ENCODE data around the gene GPD1.
A peak's percentile ranks its signal among the peaks of the same experiment; 100 is the strongest.

The GPD1 gene

DNA sequence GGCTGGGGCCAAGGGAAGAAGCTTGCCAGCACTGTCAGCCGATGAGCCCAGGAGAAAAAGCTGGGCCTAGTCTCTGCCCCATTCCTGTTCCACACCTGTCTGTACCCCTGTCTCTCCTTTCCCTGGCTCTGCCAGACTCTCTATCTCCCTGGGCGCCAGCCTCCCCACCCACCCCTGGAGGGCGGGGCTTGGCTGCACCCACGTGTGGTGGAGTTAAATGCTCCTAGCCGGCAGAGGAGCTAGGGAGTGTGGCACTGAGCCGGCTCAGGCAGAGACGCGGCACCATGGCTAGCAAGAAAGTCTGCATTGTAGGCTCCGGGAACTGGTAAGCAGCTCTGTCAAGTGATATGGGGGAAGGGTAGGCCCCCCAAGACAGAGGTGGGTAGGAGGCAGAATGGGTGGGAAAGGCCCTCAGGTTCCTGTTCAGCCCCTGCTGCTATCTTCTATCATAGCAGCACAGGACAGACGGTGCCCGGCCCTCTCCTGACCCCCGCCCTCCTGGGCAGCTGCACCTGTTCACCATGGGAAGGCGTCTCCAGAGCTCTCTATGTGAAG is at the start of gene GPD1:
TSS of gene GPD1 (plus strand) at position 242 of the 555 bp plus-strand sequence. CDS start at position 285, 43 bp downstream.
- DNase-seq (ENCODE audit: low spot score), result peak; percentile 60

DNA sequence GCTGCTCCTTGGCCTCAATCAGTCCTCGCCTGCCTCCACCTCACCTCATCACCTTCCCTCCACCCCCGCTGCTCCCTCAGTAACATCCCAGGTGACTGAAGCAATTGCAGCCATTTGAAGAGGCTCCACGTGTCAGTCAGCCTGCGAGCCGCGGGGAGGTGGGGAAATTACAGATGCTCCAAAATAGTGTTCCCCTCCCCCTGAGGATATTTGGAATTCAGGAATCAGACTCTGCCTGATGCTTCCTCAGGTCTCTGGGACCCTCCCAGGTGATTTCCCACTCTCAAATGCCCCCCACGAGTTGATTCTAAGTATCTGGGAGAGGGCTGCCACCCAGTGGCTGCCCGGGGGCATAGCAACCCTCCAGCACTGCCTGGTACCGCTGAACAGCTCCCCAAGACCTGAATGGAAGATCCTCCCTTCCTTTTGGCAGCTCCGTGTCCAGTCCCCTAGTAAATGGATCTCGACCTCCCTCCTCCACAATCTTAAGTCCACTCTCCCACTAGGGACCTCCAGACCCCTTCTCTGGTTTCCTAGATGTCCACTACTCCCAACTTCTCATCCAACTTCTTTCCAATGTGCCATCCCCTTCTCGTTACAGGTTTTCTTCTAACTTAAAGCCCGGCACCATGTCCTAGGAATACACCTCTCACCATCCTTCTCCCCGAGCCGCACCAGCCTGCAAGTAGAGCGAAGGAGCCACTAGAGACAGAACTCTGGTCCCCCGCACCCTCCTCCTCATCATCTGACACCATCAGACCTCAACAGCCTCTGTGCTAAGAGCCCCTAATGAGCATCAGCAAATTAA is 47.8 kb upstream of the GPD1 start:
- peak; percentile 48 for DNase-seq (ENCODE audit: low spot score)

DNA sequence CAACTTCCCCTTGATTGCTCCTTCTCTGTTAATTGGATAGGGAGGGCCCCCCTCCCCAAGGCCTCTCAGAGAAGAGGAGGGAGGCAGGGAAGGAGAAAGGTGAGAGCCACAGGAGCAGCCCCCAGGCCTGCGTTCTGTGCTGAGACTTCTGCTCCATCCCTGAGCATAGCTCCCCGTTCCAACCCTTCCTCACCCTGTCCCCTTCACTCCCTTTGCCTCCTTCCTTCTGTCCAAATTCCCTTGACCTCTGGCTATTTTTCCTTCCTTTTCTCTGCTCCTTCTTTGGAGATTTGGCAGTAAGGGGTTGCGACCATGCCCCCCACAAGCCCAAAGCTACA is 47.2 kb upstream of the GPD1 start:
- DNase-seq (ENCODE audit: low spot score), result no peak

DNA sequence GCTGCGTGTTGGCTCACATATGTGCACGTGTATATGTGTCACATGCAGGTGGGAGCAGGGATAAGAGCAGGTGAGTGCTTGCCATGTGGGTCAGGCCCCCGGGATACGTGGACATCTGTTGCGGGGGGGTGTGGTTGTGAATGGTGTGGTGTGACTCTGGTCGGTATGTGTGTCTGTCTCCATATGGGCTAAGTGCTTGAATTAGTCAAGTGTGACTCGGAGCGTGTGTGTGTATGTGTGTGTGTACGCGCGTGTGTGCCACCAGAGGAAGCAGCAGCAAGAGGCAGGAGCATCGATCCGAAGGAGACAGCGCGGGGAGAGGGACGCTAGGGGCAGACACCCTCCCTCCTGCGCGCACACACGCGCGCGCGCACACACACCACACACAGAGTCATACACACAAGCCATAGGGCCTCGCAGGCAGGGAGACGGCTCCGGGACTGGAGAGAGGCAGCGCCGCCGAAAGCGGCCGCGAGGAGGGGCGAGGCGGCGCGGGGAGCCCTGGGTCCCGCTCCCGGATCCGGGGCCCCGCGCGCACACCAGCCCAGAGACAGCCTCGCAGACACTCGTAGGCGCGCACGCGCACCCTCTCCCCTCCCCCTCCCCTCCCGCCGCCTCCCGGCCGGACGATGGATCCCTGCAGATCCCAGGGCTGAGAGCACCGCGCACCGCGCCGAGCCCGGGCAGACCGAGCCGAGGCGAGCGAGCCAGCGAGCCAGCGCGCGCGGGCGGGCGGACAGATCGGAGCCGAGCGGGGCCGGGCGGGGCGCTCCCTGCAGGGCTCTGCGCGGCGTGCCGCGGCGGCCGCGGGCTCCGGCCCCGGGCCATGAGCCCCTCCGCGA is 46.6 kb upstream of the GPD1 start, which contains the start of gene ASIC1:
TSS of gene ASIC1 (plus strand) at position 597 of the 842 bp plus-strand sequence. CDS start 1,171 bp downstream, outside the sequence.
- peak; percentile 49 for DNase-seq (ENCODE audit: low spot score)

DNA sequence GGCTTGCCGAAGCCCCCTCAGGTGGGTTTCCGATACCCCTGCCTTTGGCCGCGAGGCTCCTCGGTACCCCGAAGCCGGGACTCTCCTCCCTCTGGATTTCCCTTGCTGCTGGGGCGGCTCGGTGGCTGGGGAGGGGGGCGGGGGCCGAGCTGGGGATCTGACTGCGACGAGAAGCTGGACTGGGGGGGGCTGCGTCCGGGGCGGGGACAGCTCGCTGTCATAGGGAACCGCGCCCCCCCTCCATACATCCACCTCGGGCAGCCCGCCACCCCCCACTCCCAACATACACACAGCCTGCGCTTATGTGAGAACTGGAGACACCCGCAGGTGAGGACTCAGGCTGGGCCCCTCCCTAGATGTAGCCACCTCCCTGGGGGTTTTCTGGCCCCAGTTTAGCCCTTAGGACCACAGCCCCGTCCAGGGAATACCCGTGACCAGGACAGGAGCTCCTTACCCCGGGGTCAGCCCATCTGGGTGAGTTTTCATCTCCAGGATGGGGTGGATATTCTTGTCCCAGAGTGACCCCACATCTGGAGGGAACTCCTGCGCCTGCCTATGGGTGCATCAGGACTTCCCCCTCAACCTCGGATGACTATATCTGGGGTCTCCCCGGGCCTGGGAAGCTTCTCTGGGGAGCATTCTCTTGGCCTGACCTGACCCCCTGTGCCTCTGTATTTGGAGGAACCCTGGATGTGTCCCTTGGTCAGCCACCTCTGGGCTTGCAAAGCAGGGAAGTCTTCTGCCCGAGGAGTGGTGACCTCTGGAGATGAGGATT is 45.7 kb upstream of the GPD1 start:
- no peak for DNase-seq (ENCODE audit: low spot score)

DNA sequence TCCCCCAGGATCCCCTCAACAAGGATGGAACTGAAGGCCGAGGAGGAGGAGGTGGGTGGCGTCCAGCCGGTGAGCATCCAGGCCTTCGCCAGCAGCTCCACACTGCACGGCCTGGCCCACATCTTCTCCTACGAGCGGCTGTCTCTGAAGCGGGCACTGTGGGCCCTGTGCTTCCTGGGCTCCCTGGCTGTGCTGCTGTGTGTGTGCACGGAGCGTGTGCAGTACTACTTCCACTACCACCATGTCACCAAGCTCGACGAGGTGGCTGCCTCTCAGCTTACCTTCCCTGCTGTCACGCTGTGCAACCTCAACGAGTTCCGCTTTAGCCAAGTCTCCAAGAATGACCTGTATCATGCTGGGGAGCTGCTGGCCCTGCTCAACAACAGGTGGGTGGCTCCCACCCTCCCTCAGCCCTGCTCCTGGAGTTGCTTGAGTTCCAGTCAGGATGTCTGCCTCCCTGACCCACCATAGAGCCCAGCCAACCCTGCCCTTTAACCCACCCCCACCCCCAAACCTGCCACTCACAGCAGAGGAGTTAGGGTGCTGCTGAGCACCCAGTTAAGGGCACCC is 45.0 kb upstream of the GPD1 start:
- DNase-seq (ENCODE audit: low spot score), result no peak

DNA sequence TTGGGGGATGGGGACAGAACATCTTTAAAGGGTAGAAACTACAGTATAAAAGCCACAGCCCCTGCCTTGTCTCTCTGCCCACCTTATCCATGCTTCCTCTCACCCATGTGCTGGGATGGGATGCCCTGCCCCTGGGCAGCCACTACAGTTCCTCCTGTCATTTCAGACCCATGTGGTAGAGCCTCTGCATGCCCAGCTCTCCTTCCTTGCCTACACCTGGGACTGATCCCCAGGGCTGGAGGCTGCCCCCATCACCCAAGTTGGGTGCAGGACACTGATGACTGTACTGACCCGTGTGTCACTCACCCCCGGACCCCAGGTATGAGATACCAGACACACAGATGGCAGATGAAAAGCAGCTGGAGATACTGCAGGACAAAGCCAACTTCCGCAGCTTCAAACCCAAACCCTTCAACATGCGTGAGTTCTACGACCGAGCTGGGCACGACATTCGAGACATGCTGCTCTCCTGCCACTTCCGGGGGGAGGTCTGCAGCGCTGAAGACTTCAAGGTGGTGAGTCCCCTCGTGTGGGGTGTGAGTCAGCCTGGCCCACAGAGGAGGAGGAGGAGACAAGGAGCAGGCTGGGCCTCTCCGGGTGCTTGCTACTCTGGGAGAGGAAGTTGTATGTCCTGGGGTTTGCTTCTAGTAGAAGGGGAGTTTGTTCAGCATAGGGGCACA is 44.2 kb upstream of the GPD1 start:
- DNase-seq (ENCODE audit: low spot score), result peak; percentile 28

DNA sequence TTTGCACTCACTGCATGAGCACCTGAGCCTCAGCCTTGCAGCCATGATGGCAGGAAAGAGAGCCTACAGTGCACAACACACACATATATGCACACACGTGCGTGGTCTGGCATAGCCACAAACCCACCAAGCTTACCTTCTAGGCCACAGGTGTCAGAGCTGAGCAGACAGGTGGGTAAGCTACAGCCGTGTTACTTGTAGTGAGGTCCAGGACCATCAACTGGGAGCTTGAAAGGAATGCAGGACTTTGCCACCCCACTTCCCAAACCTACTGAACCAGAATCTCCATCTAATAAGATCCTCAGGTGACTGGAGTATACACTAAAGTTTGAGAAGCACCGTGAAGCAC is 43.7 kb upstream of the GPD1 start:
- DNase-seq (ENCODE audit: low spot score), result no peak

DNA sequence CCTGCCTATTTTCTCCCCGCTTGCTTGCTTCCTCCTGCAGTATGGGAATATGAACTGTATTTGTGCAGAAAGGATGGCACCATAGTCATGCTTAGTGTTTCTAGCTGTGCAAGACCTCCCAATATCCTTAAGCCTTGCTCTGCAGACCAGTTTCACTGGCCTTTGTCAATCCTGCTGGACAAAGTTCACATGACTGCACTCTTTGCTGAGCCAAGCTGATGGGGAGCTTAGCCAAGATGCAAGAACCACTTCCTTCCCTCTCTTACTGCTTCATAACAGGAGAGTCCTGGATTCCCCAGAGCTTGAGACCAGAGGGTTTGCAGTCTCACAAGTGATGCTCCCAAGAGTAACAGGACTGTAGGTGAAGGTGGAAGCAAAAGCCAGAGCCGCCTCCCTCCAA is 42.6 kb upstream of the GPD1 start:
- DNase-seq (ENCODE audit: low spot score), result no peak

DNA sequence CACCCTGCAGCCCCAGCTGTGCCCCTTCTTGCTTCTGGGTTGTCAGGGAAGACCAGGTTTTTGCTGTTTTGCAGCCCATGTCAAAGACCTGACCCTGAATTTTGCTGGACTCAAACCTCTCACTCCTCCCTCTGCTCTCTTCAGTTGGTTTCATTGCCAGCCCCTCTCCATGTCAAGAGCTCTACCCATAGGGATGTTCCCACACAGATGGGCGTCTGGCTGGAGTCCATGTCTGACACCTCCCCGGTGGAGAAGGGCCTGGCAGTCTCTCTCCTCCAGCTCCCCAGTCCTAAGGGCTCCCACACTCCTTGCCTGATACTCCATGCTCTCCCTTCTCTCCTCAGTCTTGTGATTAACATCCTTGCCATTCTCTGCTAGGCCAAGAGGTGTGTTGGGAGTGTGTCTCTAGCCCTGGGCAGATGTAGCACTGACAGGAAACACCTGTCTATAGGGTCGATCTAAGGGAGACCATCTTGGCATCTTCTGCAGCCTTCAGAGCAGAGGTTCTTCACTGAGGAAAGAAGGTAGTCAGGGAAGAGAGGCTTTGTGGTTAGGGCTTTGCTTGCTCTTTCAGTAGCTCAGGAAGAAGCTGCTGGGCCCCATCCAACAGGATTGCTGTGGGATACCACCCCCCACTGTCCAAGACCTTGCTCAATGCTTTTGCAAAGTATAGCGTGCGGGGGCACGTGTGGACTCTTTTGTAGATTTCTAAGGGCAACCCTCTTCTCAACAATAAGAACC is 41.7 kb upstream of the GPD1 start:
- no peak for DNase-seq (ENCODE audit: low spot score)

DNA sequence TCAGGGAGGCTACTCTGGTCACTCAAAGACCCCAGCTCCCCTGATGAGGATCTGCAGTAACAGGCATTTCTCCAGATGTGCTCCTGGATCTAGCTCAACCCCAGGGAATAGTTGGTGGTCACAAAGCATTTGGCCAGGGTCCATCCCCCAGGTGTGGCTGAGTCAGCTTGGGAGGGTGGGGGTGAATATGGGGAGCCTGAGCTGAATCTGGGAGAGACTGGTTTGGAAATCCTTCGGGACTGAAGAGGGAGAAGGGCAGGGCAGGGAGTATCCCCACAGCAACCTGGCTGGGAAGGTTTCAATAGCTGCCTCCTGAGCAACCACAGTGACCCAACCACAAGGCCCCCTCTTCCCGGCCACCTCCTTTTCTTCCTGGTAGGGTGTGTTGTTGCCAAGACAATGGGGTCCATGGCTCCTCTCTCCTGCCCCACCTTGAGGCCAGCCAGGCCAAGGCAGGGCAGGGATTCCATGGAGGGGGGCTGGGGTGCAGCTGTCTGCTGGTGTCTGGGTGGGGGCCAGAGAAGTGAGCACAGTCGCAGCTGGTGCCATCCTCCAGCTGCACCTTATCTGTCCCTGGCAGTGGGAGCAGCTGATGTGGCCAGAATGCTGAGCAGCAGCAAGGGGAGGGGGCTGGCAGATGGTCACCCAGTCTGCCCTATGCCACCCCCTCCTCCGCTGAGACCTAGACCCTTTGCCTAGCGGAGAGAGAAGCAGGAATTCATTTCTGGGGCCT is 40.9 kb upstream of the GPD1 start:
- DNase-seq (ENCODE audit: low spot score), result no peak

DNA sequence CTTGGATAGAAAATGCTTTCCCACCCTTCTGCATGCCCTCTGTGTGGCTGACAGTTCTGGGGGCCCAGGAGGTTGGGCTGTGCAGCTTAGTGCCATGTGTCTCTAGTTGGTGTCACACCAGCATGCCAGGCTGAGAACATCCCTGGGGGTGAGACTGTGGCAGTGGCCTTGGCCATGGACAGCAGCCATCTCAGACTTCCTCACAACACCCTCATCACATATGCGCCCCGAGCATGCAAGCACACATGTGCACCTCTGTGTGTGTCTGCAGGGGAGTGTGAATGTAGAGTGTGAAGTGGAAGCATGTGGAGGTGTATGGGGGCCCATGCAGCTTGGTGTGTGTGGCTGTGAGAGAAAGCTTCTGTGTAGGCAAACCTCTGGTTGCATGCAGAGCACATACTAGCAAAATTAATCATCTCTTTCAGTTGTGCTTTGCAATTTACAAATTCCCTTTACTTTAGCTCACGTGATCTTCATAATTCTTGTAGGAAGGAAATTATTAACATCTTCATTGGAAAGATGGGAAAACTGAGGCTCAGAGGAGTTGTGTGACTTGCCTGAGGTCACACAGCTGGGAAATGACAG is 38.0 kb upstream of the GPD1 start:
- DNase-seq (ENCODE audit: low spot score), result no peak

DNA sequence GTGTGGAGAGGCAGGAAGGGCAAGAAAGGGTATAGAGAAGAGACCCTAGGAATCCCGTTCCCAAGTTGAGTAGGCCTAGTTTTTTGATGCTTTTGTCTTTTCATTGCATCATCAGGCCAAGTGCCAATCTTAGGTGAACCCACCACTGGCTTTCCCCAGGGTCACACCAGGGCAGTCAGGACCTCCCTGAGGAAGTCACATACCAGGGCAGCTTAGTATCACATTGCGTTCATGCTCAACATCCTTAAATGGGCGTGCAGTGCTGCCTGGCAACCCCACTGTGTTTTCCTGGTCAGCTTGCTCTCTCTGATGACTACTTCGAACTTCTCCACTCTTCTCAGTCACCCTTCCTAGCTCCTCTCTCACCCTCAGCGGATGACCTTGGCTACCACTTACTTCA is 37.4 kb upstream of the GPD1 start:
- peak; percentile 94 for DNase-seq (ENCODE audit: low spot score)

DNA sequence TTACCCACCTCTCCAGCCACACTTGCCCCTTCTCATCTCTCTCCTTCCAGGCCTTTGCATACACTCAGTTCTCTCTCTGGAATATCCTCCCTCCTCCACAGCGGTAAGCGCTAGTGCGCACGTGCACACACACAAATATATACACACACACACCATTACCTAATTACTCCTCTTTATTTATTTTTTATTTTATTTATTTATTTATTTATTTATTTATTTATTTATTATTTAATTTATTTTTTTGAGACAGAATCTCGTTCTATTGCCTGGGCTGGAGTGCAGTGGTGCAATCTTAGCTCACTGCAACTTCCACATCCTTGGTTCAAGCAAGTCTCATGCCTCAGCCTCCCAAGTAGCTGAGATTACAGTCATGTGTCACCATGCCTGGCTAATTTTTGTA is 34.7 kb upstream of the GPD1 start:
- DNase-seq (ENCODE audit: low spot score), result no peak

DNA sequence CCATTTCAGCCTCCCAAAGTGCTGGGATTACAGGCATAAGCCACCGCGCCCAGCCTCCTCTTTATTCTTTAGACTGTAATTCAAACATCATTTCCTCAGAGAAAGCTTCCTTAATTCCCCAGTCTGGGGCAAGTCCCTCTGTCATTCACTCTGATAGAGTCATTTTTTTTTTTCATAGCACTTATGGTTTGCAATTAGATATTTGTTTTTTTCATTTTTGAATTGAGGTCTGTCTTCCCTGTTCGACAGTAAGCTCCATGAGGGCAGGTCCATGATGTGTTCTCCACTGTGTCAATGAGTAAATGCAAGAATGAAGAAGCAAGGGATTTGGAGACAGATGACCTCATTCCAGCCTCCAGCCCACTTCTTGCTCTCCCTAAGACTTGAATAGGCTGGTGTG is 34.3 kb upstream of the GPD1 start:
- DNase-seq (ENCODE audit: low spot score), result no peak

DNA sequence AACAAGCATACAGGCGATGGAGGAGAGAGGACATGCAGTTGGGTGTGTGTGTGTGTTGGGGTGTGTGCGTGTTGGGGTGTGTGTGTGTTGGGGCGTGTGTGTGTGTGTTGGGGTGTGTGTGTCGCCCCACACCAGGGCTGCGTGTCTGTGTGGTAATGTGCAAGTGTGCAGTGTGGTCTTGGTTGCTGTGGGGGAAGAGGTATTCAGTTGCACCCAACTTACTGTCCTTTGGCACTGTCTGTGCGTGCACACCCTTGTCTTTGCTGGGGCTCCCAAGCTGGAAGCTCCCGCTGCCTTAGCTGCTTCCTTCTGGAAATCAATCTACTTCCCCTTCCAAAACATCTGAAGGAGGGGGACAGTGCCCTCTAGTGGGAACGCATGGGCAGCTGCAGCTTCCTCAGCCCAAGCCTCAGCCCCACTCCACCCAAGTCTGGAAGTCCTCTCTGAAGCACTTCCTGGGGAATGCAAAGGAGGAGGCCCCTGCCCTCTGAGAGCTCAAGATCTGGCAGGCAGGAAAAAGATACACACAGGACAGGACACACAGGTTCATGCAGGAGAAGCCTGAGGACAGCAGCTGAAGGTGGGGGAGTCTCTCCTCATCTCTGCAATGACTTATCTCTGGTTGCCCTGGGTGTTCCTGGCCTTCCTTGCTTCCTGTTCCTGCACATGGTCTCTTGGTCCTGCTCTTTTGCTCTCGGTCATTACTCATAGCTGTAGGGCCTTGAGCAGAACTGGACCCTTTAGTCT is 33.3 kb upstream of the GPD1 start:
- peak; percentile 87 for DNase-seq (ENCODE audit: low spot score)

DNA sequence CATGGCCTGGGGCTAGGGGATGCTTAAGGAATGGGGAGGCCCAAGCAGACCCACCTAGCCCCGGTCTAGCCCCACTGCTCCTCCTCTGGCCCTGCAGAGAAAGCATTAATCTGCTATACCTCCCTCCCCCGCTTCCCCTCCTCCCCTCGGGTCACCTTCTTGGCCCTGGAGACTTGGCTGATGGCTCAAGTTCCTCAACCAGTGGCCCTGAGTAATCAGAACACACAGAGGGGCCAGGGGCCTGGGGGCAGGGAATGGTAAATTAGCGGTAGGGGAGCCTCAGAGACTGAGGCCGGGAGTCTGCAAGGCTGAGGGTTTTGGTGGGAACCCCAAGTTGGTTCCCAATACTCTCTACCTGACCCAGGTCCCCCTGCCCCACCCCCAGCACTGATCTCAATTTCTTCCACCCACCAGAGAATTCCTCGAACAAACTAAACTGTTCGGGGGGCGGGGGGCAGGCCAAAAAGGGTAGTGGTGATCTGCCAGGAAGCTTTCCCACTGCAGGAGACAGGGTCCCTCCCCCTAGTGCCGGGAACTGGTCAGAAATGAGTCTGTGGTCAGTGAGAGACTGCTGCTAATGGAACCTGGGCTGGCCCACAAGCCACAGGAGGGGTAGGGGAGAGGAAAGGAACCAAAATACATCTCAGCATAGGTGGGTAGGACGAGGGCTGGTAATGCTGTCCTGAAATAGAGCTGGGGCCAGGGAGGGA is 31.5 kb upstream of the GPD1 start:
- DNase-seq (ENCODE audit: low spot score), result no peak

DNA sequence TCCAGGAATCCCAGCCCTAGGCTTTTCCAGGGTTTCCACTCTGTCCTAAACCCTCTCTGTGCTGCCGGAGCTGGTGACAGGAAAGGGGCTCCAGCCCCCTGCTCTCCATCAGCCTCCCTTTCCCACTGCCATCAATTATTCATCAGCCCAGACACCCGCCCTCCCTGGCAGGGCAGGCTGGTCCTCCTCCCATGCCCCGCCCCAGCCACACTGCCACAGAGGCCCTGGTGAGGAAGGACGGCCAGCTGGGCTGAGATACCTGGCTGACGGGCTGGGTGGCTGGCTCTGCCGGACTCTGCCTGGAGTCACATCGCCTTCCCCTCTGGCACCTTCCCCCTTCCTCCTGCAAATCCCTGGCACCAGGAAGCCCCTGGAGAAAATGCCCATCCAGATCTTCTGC is 30.6 kb upstream of the GPD1 start:
- no peak for DNase-seq (ENCODE audit: low spot score)

Measured in kidney tubule cell (primary cell).